Neural cell (in vitro differentiated cells): Measurements from ENCODE around the gene HNRNPH2.
A peak's percentile ranks its signal among the peaks of the same experiment; 100 is the strongest.

ENCODE experiments used
- EP300 ChIP-seq: fragments of 450-650 bp; conservative IDR thresholded peaks from 2 replicates; pipeline ENCODE4 v1.6.1; 2014; ENCODE audit warnings: antibody characterized with exemption, mild to moderate bottlenecking, moderate library complexity; ENCODE audit not compliant: poor library complexity, severe bottlenecking
- EZH2 ChIP-seq: fragments of 200-600, 300-800 bp; shearing (Covaris generic), sonication (generic); IDR thresholded peaks from 2 replicates; pipeline ENCODE4 v1.6.1; 2014; ENCODE audit warnings: antibody characterized with exemption, low read length, borderline replicate concordance, mild to moderate bottlenecking; ENCODE audit not compliant: insufficient read depth, poor library complexity, severe bottlenecking
- TF ChIP-seq, protein P1 (sequence below): fragments of 450-650 bp; IDR thresholded peaks from 2 replicates; pipeline ENCODE4 v1.5.1; 2014; ENCODE audit warnings: antibody characterized with exemption, mild to moderate bottlenecking, moderate library complexity; ENCODE audit not compliant: poor library complexity, severe bottlenecking

DNA sequence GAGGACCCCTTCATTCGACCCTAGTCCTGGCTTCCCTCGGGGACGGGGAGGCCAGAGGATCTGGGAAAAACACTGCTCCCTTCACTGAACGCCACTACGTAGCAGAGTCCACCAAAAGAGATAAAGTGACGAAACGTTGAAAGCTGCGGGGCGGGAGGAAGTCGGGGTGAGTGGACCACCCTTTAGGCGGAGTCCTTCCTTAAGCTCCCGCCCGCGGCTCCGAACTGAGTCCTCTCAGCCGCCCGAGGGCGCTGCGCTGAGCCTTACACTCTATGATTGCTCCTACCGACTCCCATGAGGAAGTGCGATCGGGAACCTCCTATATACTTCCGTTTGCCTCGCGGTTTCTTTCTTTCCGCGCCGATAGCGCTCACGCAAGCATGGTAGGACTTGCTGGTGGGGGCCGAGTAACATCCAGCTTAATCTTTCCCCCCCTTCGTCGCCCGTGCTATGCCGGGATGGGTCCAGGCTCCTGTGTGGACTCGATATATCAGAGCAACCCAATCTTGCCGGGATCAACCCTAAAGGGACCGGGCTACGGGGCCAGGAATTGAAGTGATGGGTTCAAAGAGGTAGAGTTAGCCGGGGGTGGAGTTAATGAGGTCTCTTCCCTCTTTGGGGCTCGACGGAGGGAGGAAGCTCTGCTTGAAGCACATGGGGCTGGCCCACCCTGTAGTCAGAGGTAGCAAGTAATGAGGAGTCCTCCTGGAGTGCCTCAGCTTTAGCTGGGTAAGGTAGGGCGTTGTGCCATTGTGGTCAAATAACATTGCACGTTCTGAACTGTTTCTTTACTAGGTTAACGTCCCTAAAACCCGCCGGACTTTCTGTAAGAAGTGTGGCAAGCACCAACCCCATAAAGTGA lies 17.1 kb upstream of the HNRNPH2 start, which contains the start of gene RPL36A:
- TF ChIP-seq, protein P1, sequence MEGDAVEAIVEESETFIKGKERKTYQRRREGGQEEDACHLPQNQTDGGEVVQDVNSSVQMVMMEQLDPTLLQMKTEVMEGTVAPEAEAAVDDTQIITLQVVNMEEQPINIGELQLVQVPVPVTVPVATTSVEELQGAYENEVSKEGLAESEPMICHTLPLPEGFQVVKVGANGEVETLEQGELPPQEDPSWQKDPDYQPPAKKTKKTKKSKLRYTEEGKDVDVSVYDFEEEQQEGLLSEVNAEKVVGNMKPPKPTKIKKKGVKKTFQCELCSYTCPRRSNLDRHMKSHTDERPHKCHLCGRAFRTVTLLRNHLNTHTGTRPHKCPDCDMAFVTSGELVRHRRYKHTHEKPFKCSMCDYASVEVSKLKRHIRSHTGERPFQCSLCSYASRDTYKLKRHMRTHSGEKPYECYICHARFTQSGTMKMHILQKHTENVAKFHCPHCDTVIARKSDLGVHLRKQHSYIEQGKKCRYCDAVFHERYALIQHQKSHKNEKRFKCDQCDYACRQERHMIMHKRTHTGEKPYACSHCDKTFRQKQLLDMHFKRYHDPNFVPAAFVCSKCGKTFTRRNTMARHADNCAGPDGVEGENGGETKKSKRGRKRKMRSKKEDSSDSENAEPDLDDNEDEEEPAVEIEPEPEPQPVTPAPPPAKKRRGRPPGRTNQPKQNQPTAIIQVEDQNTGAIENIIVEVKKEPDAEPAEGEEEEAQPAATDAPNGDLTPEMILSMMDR, result peak; percentile 83
- TF ChIP-seq EP300, result no peak
- no peak for TF ChIP-seq EZH2
